GM12892 (cell line): ENCODE measurements around the gene RABL2A. TPM values are rescaled to one million over a fixed set of nuclear protein-coding genes. Genes with fewer than 3 reads are reported as not detected.
"Not testable (repeated sequence)": the region's sequence is repeated elsewhere in the genome, so short reads cannot be mapped to it uniquely, and the experiment has no call there.

Experiments
- DNase-seq: peaks from one replicate; pipeline ENCODE4 v3.0.0; 2011; ENCODE audit not compliant: insufficient read length
- FAIRE-seq: peaks from 2 replicates; lab custom pipeline; 2011; peaks lifted over from hg19 to GRCh38; lab: Jason Lieb, UNC
- POLR2A ChIP-seq: IDR thresholded peaks from 2 replicates; pipeline ENCODE4 v1.6.1; 2011; ENCODE audit warnings: low read depth, low read length, control low read depth
- TAF1 ChIP-seq: IDR thresholded peaks from 2 replicates; pipeline ENCODE4 v1.6.1; 2011; ENCODE audit warnings: low read depth, mild to moderate bottlenecking, control low read depth, low read length, borderline replicate concordance
- polyA plus RNA-seq: library from polyadenylated mRNA; unstranded; fragments of >200 nt; gene quantifications from one replicate; pipeline ENCODE4 v1.2.1, GENCODE V29; 2012; ENCODE audit warnings: missing spikeins, inconsistent platforms; ENCODE audit not compliant: missing spikeins

RABL2A gene
- 14.5 TPM for polyA plus RNA-seq

DNA sequence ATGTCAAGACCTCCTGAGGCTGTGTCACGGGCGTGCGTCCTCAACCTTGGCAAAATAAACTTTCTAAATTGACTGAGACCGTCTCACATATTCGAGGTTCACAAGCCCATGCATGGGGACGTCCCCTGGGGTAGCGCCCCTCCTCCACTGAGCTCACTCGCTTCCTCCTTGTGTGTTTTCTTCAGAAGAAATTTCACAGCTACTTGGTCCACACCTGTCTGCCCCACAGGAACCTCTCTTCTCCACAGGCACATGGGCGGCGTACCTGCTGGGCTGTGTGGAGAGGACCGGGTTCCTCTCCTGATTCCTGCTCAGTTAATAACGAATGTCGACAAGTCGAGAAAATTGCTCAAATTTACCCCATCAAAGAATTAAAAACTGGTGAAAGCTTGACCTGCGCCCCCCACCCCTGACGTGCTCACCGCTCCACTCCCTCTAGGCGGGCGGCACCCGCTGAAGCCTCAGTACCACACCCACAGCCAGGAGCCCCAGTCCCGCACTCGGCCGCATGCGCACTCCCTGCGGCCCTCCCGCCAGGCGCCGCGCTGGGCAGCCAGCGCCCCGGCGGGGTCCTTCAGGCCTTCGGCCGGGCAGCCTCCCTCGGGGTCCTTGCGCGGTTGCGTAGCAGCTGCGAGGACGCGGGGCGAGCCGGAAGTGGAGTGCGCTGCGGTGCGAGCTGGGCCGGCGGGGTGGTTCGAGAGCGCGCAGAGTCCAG, at the start of gene RABL2A:
TSS of gene RABL2A (plus strand) at position 651 of the 715 bp plus-strand sequence. CDS start 1,341 bp downstream, outside the sequence.
- peak; percentile 64 for DNase-seq
- FAIRE-seq, result peak; percentile 96

DNA sequence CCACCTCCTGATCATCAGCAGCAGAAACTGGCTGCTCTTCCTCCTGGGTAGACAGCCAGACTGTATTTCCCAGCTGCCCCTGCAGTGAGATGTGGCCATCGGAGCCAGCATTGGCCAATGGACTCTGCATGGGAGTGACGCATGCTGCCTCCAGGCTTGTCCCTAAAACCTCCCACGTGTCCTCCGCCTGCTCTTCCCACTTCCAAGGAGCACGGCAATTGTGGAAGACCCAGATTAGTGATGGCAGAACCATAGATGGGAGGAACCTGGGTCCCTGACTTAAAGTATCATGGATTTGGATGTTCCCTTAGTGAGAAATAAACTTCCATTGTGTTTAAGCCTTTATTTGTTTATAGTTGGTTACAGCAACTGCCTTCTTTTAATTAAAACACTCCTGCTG, 48.6 kb upstream of the RABL2A start:
- not testable (repeated sequence) for FAIRE-seq, DNase-seq

DNA sequence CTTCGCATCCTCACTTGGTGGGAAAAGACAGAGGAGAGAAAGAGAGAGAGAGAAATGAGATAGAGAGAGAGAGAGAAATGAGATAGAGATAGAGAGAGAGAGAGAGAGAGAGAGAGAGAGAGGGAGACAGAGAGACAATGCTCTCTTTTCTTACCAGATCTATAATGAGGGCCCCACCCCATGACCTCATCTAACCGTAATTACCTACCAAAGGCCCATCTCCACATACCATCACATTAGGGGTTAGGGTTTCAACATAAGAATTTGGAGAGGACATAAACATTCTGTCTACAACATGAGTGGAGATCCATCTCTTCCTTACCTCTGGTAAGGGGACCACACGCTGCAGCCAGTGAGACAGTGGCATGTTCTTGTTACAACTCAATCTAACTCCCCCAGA, 44.6 kb upstream of the RABL2A start:
- FAIRE-seq, result not testable (repeated sequence)

DNA sequence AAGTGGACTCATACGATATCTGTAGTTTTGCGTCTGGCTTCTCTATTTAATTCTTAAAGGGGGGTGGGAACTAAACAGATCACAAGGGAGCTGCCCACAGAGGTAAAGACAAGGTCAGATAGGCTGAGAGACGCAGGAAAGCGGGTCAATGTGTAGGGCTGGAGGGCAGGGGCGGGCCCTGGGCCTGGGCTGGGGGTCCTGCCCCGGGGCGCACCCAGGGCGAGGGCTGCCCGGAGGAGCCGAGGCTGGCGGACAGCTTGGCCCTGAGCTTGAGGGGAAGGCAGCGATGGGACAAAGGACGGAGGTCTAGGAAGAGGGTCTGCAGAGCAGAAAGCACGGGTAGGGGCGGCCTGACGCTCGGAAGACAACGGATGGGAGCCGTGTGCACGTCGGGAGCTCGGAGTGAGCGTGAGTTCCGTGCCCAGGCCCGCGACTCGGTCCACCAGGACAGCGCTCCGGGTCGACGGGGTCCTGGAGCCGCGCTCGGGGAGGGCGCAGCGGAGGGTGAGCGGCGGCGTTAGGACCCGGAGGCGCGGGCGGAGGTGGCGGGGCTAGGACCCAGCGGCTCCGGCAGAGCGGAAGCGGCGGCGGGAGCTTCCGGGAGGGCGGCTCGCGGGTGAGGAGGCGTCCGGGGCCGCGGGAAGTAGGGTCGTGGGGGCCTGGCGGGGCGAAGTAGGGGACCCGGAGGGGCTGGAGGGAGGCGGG, 43.4 kb upstream of the RABL2A start:
- DNase-seq, result peak; percentile 58
- FAIRE-seq, result not testable (repeated sequence)
- 0 out of 2 replicates have a peak, but pooled peaks have one; percentile 16 for TF ChIP-seq POLR2A
- peak; percentile 23; the same call in 1 of the 2 replicates for TF ChIP-seq TAF1

More for the DNA sequence above, 44.6 kb upstream of the RABL2A start:
- DNase-seq, result not testable (repeated sequence)

DNA sequence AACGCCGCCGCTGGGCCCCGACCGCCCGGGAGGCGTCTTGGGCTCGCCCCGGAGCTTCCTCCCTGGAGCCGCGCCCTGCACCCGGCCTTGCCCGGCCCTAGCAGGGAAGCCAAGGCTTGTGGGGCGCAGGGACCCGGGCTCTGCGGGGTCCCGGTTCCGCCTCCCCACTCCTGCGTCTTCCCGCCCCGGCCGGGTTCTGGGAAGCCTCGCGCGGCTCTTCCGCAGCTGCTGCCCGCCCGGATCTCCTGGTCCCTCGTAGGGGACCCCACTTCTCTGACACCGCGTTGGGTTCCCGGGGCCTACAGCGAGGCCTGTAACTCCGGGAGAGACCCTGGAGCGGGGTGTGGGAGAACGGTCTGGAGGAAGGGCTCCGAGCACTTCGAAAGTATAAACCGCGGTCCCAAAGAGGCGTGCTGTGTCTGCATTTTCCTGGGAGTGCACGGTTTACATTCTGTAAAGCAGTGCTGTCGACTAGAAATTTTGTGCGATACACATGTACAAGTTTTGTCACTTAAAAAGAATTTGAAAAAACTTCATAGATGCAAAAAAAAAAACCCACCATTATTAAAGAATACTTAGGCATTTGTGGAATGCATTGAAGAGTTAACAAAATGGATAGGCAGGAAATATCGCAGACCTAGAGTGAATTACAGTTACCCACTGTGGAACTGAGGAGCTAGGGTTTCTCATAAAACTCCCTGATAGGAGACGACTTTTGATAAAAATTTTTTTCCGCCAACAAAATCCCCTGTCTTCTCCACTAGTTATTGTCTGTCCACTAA, 42.6 kb upstream of the RABL2A start:
- FAIRE-seq, DNase-seq: not testable (repeated sequence)

DNA sequence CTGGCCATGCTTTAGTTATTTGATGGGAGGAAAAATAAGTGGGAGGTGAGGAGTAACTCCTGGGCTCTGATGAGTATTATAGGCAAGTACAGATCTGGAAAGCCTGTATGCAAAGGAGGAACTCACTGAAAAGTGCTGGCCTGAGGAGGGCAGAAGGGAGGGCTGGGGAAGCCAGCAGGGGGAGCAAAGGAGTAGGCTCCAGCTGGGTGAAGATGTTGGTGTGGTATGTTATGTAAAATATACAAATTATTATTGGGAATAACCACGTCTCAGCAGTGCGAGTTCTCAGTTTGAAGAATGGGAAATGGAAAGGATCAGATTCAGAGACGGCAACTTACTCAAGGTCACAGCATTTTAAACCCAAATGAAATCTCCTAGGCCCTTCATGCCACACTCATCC, 39.9 kb upstream of the RABL2A start:
- not testable (repeated sequence) for DNase-seq, FAIRE-seq

DNA sequence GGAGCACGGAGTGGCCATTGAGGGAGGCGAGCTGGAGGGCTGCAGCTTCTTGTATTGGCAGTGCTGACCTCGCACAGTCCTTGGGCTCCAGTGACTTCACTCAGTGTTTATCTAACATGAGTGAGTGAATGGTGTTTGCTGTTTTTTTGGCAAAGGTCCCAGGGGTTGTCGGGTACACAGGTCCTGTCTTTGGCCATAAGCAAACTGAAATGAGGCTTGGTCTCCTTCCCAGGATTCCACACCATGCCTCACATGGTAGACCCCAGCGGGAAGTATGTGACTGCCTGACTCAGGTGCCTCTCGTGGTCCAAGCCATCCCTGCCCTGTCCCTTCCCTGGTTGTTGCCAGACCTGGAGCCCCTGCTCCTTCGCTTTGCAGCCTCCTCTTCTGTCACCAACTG, 37.5 kb upstream of the RABL2A start:
- DNase-seq, FAIRE-seq: not testable (repeated sequence)

DNA sequence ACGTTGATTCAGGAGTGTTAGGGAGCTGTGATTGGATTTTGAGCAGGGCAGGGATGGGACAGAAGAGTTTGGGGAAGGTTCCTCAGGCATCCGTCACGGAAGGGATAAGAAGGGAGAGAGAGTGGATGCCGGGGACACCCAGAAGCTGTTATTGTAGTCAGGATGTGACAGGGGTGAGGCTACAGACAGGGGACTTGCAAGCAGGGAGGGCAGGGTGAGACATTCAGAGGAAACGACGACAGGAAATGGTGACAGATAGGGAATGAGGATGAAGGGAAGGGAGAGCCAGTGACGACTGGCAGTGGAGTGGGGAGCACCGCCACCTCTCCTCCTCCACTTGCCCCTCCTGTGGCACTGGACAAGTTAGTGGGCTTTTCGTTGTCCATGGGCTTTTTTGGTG, 35.1 kb upstream of the RABL2A start:
- not testable (repeated sequence) for FAIRE-seq, DNase-seq

DNA sequence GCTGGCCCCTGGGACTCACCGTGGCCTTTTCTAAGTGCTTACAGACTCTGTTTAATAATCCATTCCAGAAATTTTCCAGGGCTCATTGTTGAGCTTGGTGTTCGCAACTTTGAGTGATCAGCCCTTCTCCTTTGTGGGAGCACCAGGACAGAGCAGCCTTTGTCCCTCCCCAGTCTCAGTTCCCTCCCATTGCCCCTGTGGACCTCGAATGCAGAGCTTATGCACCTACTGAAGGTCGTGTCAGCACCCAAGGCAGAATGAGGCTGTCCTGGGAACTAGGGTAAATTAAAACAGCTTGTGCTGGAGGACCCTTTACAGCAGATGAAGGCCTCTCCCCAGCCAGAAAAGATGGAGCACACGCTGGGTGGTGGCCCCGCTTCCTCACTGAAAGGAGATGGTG, 33.8 kb upstream of the RABL2A start:
- FAIRE-seq, DNase-seq: not testable (repeated sequence)

DNA sequence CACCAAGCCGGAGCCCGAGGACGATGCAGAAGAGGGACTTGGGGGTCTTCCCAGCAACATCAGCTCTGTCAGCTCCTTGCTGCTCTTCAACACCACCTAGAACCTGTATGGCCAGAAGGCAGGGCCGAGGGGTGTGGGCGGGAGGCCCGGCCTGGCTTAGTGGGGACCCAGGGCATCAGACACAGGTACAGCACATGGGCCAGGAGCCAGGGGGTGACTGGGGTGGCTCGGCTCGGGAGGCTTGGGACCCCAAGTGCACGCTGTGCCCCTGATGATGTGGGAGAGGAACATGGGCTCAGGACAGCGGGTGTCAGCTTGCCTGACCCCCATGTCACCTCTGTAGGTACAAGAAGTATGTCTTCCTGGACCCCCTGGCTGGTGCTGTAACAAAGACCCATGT, 31.3 kb upstream of the RABL2A start:
- not testable (repeated sequence) for DNase-seq, FAIRE-seq

DNA sequence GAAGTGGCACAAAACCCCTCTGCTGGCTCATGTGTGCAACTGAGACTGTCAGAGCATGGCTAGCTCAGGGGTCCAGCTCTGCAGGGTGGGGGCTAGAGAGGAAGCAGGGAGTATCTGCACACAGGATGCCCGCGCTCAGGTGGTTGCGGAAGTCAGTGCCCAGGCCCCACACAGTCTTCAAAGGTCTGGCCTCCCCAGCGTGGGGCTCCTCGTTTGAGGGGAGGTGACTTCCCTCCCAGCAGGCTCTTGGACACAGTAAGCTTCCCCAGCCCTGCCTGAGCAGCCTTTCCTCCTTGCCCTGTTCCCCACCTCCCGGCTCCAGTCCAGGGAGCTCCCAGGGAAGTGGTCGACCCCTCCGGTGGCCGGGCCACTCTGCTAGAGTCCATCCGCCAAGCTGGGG, 29.9 kb upstream of the RABL2A start:
- FAIRE-seq, DNase-seq: not testable (repeated sequence)

DNA sequence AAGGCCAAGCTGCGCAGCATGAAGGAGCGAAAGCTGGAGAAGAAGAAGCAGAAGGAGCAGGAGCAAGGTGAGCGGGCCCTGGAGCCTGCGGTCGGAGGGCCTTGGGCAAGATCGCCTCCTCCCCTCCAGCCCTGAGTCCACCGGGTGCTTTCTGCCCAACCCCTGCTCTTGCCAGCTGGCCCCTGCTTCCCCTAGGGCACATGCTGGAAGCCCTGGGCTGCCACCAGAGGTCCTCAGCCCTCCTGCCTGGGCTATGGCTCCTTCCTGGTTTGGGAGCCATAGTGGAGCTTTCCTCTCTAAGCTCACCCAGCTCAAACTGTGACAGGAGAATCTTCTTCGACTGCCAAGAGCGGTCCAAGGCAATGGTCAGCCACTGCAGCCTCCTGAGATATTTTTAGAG, 29.5 kb upstream of the RABL2A start:
- not testable (repeated sequence) for FAIRE-seq, DNase-seq

DNA sequence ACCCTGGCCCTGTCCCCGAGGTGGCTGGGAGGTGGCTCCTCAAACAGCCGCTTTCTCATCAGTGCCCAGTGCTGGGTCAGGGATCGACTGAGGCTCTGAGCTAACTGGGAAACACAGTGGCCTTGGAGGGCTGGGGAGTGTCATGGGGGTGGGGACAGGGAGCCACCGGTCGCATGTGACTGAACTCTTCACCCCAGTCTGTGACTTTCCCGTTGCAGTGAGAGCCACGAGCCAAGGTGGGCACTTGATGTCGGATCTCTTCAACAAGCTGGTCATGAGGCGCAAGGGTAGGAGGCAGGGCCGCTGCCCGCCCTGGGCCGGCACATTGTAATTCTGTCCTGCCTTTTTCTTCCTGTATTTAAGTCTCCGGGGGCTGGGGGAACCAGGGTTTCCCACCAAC, 28.9 kb upstream of the RABL2A start:
- not testable (repeated sequence) for FAIRE-seq, DNase-seq

DNA sequence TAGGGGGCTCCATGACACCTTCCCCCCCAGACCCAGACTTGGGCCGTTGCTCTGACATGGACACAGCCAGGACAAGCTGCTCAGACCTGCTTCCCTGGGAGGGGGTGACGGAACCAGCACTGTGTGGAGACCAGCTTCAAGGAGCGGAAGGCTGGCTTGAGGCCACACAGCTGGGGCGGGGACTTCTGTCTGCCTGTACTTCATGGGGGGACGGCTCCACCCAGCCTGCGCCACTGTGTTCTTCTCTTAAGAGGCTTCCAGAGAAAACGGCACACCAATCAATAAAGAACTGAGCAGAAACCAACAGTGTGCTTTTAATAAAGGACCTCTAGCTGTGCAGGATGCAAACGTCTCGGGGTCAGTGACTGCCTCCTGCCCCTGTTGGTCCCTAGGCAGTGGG, 28.3 kb upstream of the RABL2A start:
- not testable (repeated sequence) for FAIRE-seq, DNase-seq

DNA sequence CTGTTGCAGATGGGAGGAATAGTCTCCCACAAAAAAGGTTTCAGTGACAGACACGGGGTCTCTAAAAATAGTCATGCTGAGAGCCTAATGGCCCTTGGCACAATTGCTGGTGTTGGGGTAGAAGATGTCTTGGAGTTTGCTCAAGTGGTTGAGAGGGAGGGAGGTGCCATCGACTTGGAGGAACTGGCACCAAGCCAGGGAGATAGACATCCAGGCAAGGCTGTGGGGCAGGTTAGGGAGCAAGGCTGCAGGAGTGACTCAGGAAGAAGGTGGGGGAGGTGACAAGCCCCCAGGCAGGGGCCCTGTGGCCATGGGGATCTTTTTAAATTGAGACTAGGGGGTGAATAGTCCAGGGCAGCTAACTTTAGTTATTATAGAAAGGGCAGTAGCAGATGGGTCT, 27.9 kb upstream of the RABL2A start:
- not testable (repeated sequence) for FAIRE-seq, DNase-seq
